ENCODE data around the gene SNX10. TPM values are rescaled to one million over a fixed set of nuclear protein-coding genes. Genes with fewer than 3 reads are reported as not detected.

SNX10 gene
- total RNA-seq, 4 donors from 2014 or later: 7.7 to 65.6 (median 21.5) TPM

DNA sequence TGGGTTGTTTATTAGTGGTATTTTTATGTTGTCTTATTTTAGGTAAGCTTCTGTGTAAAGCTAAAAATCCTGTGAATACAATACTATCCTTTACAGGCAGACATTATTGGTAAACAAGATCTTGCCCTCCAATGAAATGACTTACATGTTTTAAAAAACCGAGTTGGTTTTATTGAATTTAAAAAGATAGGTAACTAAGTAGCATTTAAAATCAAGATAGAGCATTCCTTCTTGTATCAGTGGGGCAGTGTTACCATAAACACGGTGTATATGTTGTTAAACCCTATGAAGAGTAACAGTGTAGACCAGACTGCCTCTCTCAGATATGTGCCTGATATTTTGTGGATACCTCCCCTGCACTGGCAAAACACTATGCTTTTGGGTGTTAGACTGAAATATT is 81.0 kb downstream of the SNX10 start:
- TF ChIP-seq, protein P1, sequence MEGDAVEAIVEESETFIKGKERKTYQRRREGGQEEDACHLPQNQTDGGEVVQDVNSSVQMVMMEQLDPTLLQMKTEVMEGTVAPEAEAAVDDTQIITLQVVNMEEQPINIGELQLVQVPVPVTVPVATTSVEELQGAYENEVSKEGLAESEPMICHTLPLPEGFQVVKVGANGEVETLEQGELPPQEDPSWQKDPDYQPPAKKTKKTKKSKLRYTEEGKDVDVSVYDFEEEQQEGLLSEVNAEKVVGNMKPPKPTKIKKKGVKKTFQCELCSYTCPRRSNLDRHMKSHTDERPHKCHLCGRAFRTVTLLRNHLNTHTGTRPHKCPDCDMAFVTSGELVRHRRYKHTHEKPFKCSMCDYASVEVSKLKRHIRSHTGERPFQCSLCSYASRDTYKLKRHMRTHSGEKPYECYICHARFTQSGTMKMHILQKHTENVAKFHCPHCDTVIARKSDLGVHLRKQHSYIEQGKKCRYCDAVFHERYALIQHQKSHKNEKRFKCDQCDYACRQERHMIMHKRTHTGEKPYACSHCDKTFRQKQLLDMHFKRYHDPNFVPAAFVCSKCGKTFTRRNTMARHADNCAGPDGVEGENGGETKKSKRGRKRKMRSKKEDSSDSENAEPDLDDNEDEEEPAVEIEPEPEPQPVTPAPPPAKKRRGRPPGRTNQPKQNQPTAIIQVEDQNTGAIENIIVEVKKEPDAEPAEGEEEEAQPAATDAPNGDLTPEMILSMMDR (IDR thresholded peaks at IDR 0.05): no peak
- no peak for ATAC-seq (ENCODE audit: low FRiP score)
- no peak for DNase-seq (ENCODE audit: low spot score)

DNA sequence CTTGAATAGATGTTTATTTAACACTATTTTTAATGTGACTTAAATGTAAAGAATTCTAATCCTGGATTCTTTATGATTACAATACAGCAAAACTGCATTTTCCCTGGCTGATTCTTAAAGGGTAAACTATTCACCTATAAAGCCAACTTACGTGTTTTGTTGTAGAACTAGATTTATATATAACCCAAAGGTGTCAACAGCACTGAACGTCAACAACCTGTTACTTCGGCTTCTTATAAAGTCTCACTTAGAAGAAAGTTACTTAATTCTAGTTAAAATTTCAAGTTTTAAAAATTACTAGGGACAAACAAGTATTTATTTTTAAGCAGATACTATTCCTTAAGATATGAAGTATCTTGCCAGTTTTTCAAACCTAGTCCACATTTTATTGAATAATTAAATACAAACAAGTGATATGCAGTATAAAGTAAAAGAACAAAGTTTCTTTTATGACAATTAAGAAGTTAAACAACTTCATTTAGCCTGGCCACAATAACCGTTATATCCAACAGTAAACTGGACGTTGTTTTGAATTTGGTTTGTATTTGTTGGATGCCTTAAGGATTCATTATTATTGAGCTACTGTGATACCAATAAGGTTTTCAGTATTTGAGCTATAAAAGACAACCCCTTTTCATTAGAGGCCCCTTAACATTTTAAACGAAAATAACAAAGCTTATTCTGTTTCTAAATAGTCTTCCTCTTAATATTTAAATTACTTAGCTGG is 83.1 kb downstream of the SNX10 start:
- no peak for ATAC-seq (ENCODE audit: low FRiP score)
- TF ChIP-seq, protein P1 (IDR thresholded peaks at IDR 0.05): no peak

DNA sequence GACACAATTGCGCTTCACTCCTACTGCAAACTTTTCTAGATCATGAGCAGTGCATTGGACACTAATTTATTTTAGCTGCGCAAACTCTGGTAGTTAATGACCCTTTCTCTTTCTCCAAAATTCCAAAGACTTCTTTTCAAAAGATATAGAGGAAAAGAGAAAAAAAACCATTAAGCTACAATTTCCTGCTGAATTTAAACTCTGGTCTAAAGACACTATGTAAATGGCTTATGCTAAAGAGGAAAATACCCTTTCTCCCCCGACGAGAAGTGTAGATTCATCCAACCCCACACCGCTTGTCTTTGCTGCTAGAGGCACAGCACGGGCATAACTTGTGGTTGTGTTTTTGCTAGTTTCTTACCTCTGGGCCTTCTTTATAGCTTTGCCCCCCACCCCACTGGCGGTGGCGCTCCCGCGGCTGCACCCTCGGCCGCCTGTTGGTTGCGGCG is 84.1 kb downstream of the SNX10 start:
- TF ChIP-seq, protein P1 (IDR thresholded peaks at IDR 0.05): no peak
- ATAC-seq (ENCODE audit: low FRiP score) (no peak), DNase-seq (ENCODE audit: low spot score) (no peak)

More for the DNA sequence above, 83.1 kb downstream of the SNX10 start:
- no peak for DNase-seq (ENCODE audit: low spot score)

DNA sequence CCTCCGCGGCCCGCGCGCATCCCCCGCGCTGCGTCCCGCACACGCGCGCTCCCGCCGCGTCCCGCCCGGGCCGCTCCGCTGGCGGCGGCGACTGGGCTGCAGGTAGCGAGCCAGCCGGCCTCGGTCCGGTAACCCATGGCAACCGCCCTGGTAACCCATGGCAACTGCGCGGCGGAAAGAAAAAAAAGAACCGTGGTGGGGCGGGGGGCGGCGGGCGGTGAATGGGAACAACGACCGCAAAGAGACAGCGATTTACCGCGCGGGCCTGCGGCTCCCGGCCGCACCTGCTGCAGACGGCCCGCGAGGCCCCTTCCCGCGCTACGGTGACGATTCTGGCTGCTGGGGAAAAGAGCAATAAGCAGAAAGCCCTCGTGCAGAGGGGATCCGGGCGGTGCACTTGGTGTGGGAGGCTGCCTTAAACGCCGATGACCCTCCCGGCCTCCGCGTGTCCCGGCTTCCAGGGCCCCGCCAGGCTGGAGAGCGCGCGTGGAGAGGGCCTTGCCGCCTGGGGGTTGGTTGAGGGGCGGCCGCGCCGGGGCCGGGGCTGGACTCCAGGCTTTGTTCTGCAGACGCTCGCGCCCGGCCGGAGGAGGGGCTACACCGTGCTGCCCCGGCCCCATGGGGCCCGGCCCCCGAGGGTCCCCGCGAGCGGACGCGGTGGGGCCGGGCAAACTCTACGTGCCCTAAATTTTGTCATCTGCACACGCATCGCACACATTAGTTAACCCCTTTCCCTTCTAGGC is 84.7 kb downstream of the SNX10 start:
- TF ChIP-seq, protein P1 (IDR thresholded peaks at IDR 0.05): no peak
- ATAC-seq (ENCODE audit: low FRiP score): peak; percentile 85
- no peak for DNase-seq (ENCODE audit: low spot score)

DNA sequence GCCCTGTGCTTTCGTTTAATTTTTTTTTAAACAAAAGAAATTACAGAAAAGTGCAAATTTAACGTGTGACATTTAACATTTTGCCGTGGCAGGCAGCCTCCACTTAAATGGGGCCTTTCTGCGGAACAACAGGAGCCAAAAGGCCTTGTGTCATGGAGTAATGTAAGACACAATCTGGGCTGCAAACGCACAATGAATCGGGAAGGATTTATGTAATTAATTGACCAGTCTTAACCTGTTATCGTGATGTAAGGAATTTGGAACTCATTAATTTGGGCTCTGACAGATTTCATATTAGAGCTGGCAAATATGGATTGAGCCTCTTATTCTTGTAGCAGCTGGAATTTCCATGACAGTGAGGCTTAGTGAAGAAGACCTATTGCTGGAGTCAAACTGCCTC is 86.4 kb downstream of the SNX10 start:
- no peak for DNase-seq (ENCODE audit: low spot score)
- TF ChIP-seq, protein P1 (IDR thresholded peaks at IDR 0.05): no peak
- no peak for ATAC-seq (ENCODE audit: low FRiP score)

DNA sequence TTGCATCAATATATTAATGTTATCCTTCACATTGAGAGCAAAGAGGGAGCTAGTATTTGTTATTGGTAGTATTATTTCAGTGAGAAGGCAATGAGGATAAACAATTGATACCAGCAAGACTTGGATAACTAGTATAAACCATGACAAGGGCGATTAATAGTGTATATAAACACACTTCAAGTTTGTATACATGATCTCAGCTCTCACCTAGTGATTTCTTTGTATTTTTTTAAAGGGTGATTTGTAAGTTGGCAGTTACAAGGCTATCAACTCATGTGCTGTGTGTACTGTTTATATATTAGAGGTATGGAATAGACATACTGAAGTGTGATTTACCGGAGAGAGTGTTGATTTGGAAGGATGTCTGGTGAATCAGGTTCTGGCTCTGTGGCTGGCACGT is 88.0 kb downstream of the SNX10 start:
- TF ChIP-seq, protein P1 (IDR thresholded peaks at IDR 0.05): no peak
- no peak for DNase-seq (ENCODE audit: low spot score)
- no peak for ATAC-seq (ENCODE audit: low FRiP score)
